Activated CD8-positive, alpha-beta T cell treated with anti-CD3 and anti-CD28 coated beads for 36 hours (primary cell): ENCODE measurements around the gene CPN1. TPM values are rescaled to one million over a fixed set of nuclear protein-coding genes. Genes with fewer than 3 reads are reported as not detected.
A peak's percentile ranks its signal among the peaks of the same experiment; 100 is the strongest.

ENCODE experiments used
- ATAC-seq: fragments of 200-7000 bp; cut with Tn5 transposase; one replicate; pipeline ENCODE4 v1.10.0; 2021; ENCODE audit warnings: mild to moderate bottlenecking, moderate library complexity
- CTCF ChIA-PET: fragments of 350-600 bp; sonication (Branson Sonifier 250); formaldehyde crosslinking; loops from one replicate; lab custom pipeline; 2021; ENCODE audit warnings: antibody characterized with exemption; lab: Charles Lee
- POLR2A ChIA-PET: fragments of 350-600 bp; sonication (Branson Sonifier 250); formaldehyde crosslinking; loops from one replicate; lab custom pipeline; 2021; ENCODE audit warnings: antibody characterized with exemption; lab: Charles Lee
- DNase-seq: peaks from one replicate; pipeline ENCODE4 v3.0.0-alpha.2; 2020
- H3K27ac Mint-ChIP-seq: one replicate; pipeline ENCODE4 v1.8.0; 2021; ENCODE audit warnings: mild to moderate bottlenecking, mixed read lengths
- H3K27me3 Mint-ChIP-seq: one replicate; pipeline ENCODE4 v1.8.0; 2021; ENCODE audit warnings: mixed read lengths
- H3K36me3 Mint-ChIP-seq: one replicate; pipeline ENCODE4 v1.8.0; 2021; ENCODE audit warnings: low read depth, mixed read lengths
- H3K4me1 Mint-ChIP-seq: one replicate; pipeline ENCODE4 v1.8.0; 2021; ENCODE audit warnings: low read depth, mixed read lengths
- H3K4me3 Mint-ChIP-seq: one replicate; pipeline ENCODE4 v1.8.0; 2021; ENCODE audit warnings: mild to moderate bottlenecking, moderate library complexity, mixed read lengths
- H3K9me3 Mint-ChIP-seq: one replicate; pipeline ENCODE4 v1.8.0; 2021; ENCODE audit warnings: mixed read lengths
- CTCF ChIP-seq: fragments of 200-600 bp; IDR thresholded peaks from one replicate; pipeline ENCODE4 v1.8.0; 2022; ENCODE audit warnings: antibody characterized with exemption, mild to moderate bottlenecking
- intact Hi-C: fragments of 100-400 bp; cut with micrococcal nuclease; formaldehyde crosslinking; loops from one replicate; pipeline ENCODE4 v1.10.0; 2022
- total RNA-seq, 2 experiments: library from RNA; stranded (reverse); gene quantifications; one replicate each; pipeline ENCODE4 v1.2.3, GENCODE V29; 2021

CPN1 gene
- total RNA-seq, 2 experiments from 2014 or later: not detected

DNA sequence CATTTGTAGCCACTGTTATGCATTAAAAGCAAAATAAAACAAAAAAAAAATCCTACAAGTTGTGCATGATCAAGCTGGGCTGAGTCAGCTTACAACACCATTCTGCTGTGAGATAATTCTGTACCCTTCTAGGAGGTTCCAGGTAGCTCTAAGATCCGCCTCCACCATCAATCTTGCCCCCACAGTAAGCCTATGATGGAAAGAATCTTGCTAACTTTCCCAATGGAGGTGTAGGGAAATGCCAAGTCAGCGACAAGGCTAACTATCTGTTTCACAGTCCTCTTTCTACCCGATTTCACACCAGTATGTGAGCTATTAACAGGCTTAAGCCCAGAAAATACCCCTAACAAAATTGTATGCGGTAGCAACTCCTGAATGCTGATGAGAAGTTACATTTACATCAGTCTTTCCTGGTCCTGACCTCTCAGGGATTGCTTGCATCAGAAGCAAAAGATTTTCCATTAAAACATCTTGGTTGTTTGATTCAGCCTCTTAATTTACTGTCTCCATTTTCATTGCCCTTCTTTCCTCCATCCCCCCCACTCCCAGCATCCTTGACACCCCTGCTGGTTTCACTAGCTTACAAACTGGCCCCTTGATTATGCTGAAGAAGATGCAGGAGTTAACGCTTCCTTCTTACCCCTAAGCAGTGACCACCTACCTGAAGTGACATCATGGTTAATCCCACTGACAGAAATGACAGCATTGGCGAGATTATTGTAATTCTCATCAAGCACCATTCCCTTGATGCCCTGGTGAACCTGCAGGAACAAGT is 27.8 kb downstream of the CPN1 start:
- no peak overlapping the region for H3K4me3 Mint-ChIP-seq
- ChIA-PET POLR2A (interaction anchor here (1.2 kb wide), 1 partner anchor 16 kb away, joined by 3 read pairs; no protein-coding TSS in a partner anchor), CTCF (interaction anchor here (2.3 to 3.7 kb wide), 2 partner anchors 8 to 208 kb away, joined by 12 to 14 read pairs; no protein-coding TSS in a partner anchor)
- TF ChIP-seq CTCF: no peak
- no peaks in the 10 kb centered on the region for H3K4me1 Mint-ChIP-seq
- intact Hi-C loops: no loop called here
- H3K9me3 Mint-ChIP-seq: no peaks in the 10 kb centered on the region
- no peaks in the 10 kb centered on the region for H3K36me3 Mint-ChIP-seq
- ATAC-seq (no peak), DNase-seq (no peak)
- no peak overlapping the region for H3K27ac Mint-ChIP-seq
- peaks cover 7% of the 10 kb centered on the region for H3K27me3 Mint-ChIP-seq

DNA sequence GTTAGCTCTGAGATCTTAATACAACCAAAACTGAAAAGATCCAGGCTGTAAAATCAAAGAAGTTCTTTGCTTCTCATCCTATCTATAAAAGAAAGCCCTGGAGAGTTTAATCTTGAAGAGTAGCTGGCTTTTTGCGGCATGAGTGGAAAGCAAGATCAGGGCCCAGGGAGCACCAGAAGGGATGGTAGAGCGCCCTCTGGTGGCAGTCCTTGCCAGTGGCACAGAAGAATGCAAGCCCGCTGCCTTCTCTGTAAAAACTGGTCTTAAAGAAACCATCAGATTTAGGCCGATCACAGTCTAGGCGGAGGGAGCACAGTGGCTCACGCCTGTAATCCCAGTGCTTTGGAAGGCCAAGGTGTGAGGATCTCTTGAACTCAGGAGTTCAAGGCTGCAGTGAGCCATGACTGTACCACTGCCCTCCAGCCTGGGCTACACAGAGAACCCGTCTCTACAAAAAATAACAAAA is 35.6 kb downstream of the CPN1 start:
- Mint-ChIP-seq H3K9me3 (no peaks in the 10 kb centered on the region), H3K36me3 (no peaks in the 10 kb centered on the region), H3K4me1 (no peaks in the 10 kb centered on the region), H3K27me3 (peaks cover 4% of the 10 kb centered on the region), H3K27ac (no peak overlapping the region), H3K4me3 (no peak overlapping the region)
- TF ChIP-seq CTCF: peak; percentile 88
- ATAC-seq (peak; percentile 85), DNase-seq (peak; percentile 91)
- ChIA-PET CTCF (interaction anchor here (0.6 to 8.3 kb wide), 72 partner anchors 9 to 314 kb away, joined by 3 to 196 read pairs (median 4); partner anchors contain the start of genes COX15, CUTC and DNMBP), POLR2A (interaction anchor here (0.8 to 0.9 kb wide), 2 partner anchors 201 to 307 kb away, joined by 3 read pairs; no protein-coding TSS in a partner anchor)
- intact Hi-C loops: loop anchor here (1.0 kb wide), 1 partner anchor 200 kb away; no protein-coding TSS in a partner anchor

- TF ChIP-seq CTCF: no peak
- Mint-ChIP-seq H3K4me1 (no peaks in the 10 kb centered on the region), H3K27me3 (peaks cover 4% of the 10 kb centered on the region), H3K9me3 (no peaks in the 10 kb centered on the region), H3K36me3 (no peaks in the 10 kb centered on the region), H3K4me3 (no peak overlapping the region), H3K27ac (no peak overlapping the region)
- ChIA-PET CTCF (interaction anchor here (0.6 to 8.3 kb wide), 71 partner anchors 9 to 313 kb away, joined by 3 to 196 read pairs (median 4); partner anchors contain the start of genes COX15, CUTC and DNMBP), POLR2A (interaction anchor here (0.8 to 0.9 kb wide), 2 partner anchors 200 to 306 kb away, joined by 3 read pairs; no protein-coding TSS in a partner anchor)
- no peak for ATAC-seq
- no peak for DNase-seq
- intact Hi-C loops: no loop called here
Measured at GRCh38 chr10:100045592-100045991, 36.1 kb downstream of the CPN1 start.

- CTCF ChIA-PET: interaction anchor here (8.3 kb wide), 1 partner anchor 195 kb away, joined by 196 read pairs; no protein-coding TSS in a partner anchor
- Mint-ChIP-seq H3K27me3 (peaks cover 7% of the 10 kb centered on the region), H3K4me1 (no peaks in the 10 kb centered on the region), H3K9me3 (no peaks in the 10 kb centered on the region), H3K27ac (no peak overlapping the region), H3K4me3 (no peak overlapping the region), H3K36me3 (no peaks in the 10 kb centered on the region)
- no peak for DNase-seq
- no peak for ATAC-seq
- intact Hi-C loops: no loop called here
- POLR2A ChIA-PET: no interaction called here
- TF ChIP-seq CTCF: no peak
Measured at GRCh38 chr10:100043796-100044195, 37.9 kb downstream of the CPN1 start.
